A549 treated with Mapracorat at 1 μM for 4 hours (cell line): Measurements from ENCODE around the gene EXTL2. TPM values are rescaled to one million over a fixed set of nuclear protein-coding genes. Genes with fewer than 3 reads are reported as not detected.

Experiments
- total RNA-seq: library from RNA; stranded (reverse); fragments of 200-300 nt; extraction: Qiagen RNA extraction; gene quantifications from 5 replicates; pipeline ENCODE4 v1.2.3, GENCODE V29; 2022

EXTL2 gene
- total RNA-seq: 6.4 to 7.9 TPM (median 7.1 TPM) in 5 replicates

GRCh38 chr1:100894603-100895539 is at the start of gene EXTL2:
EXTL2 (minus strand) TSS chr1:100894842; CDS start chr1:100888757, 6,085 bp downstream.

GRCh38 chr1:100895540-100896480 is 1.2 kb upstream of the EXTL2 start, which contains the start of gene SLC30A7:
SLC30A7 (plus strand) TSS chr1:100896090; CDS start chr1:100896263, 173 bp downstream.

Other genes with a start within 250 kb of the EXTL2 start
- gene VCAM1, start 175.1 kb downstream of the EXTL2 start, total RNA-seq: 0.04 to 0.09 TPM (median 0.08 TPM) in 4 of 5 replicates, not detected in the other
- gene SLC30A7, start 1.2 kb upstream of the EXTL2 start, total RNA-seq: 7.4 to 10.2 TPM (median 8.5 TPM) in 5 replicates
- 27.4 to 33.2 TPM (median 28.9 TPM) in 5 replicates for gene DPH5, start 130.9 kb upstream of the EXTL2 start, total RNA-seq